ENCODE results near the gene LRWD1. TPM values are rescaled to one million over a fixed set of nuclear protein-coding genes. Genes with fewer than 3 reads are reported as not detected.
"Not testable (repeated sequence)": the region's sequence is repeated elsewhere in the genome, so short reads cannot be mapped to it uniquely, and the experiment has no call there.

LRWD1 gene
- polyA plus RNA-seq, 4 donors: 8.6 to 17.4 (median 13.5) TPM

GRCh38 chr7:102494473-102495149 is 29.8 kb downstream of the LRWD1 start:
- not testable (repeated sequence) for FAIRE-seq; H3K27ac ChIP-seq (ENCODE audit: low read depth in 1 of 3, low read length in 2 of 3); H3K36me3 ChIP-seq (ENCODE audit: control insufficient read depth in 3 of 3, insufficient read depth in 2 of 3, low read depth in 1 of 3, low read length in 3 of 3); H3K4me3 ChIP-seq (ENCODE audit: low read depth in 1 of 3, low read length in 3 of 3); DNase-seq; H3K9me3 ChIP-seq (ENCODE audit: control insufficient read depth in 2 of 2, insufficient read depth in 1 of 2, low read depth in 1 of 2, low read length in 1 of 2); H3K4me1 ChIP-seq (ENCODE audit: control insufficient read depth in 3 of 3, insufficient read depth in 2 of 3, low read depth in 1 of 3, low read length in 2 of 3); H3K27me3 ChIP-seq (ENCODE audit: control insufficient read depth in 3 of 3, insufficient read depth in 3 of 3, low read length in 3 of 3)
- no CpG with 5 or more reads among the region's 67 CpGs for WGBS, 3 donors

GRCh38 chr7:102496861-102497260 is 32.1 kb downstream of the LRWD1 start:
- not testable (repeated sequence) for H3K27me3 ChIP-seq (ENCODE audit: control insufficient read depth in 3 of 3, insufficient read depth in 3 of 3, low read length in 3 of 3); H3K4me3 ChIP-seq (ENCODE audit: low read depth in 1 of 3, low read length in 3 of 3); DNase-seq; H3K27ac ChIP-seq (ENCODE audit: low read depth in 1 of 3, low read length in 2 of 3); H3K9me3 ChIP-seq (ENCODE audit: control insufficient read depth in 2 of 2, insufficient read depth in 1 of 2, low read depth in 1 of 2, low read length in 1 of 2); H3K36me3 ChIP-seq (ENCODE audit: control insufficient read depth in 3 of 3, insufficient read depth in 2 of 3, low read depth in 1 of 3, low read length in 3 of 3); H3K4me1 ChIP-seq (ENCODE audit: control insufficient read depth in 3 of 3, insufficient read depth in 2 of 3, low read depth in 1 of 3, low read length in 2 of 3); FAIRE-seq
- WGBS, 3 donors: 73 to 91% (median 83%) methylated on average over 3 of the region's 10 CpGs

- H3K27ac ChIP-seq (ENCODE audit: low read depth in 1 of 3, low read length in 2 of 3); H3K27me3 ChIP-seq (ENCODE audit: control insufficient read depth in 3 of 3, insufficient read depth in 3 of 3, low read length in 3 of 3); FAIRE-seq; H3K4me1 ChIP-seq (ENCODE audit: control insufficient read depth in 3 of 3, insufficient read depth in 2 of 3, low read depth in 1 of 3, low read length in 2 of 3); H3K36me3 ChIP-seq (ENCODE audit: control insufficient read depth in 3 of 3, insufficient read depth in 2 of 3, low read depth in 1 of 3, low read length in 3 of 3); H3K9me3 ChIP-seq (ENCODE audit: control insufficient read depth in 2 of 2, insufficient read depth in 1 of 2, low read depth in 1 of 2, low read length in 1 of 2); H3K4me3 ChIP-seq (ENCODE audit: low read depth in 1 of 3, low read length in 3 of 3); DNase-seq: not testable (repeated sequence)
- WGBS, 3 donors: 65 to 95% (median 94%) methylated on average over 1 of the region's 5 CpGs
These were observed 32.5 kb downstream of the LRWD1 start for GRCh38 chr7:102497308-102497707.

- not testable (repeated sequence) for H3K27me3 ChIP-seq (ENCODE audit: control insufficient read depth in 3 of 3, insufficient read depth in 3 of 3, low read length in 3 of 3); H3K27ac ChIP-seq (ENCODE audit: low read depth in 1 of 3, low read length in 2 of 3); H3K9me3 ChIP-seq (ENCODE audit: control insufficient read depth in 2 of 2, insufficient read depth in 1 of 2, low read depth in 1 of 2, low read length in 1 of 2); H3K4me1 ChIP-seq (ENCODE audit: control insufficient read depth in 3 of 3, insufficient read depth in 2 of 3, low read depth in 1 of 3, low read length in 2 of 3); H3K4me3 ChIP-seq (ENCODE audit: low read depth in 1 of 3, low read length in 3 of 3); FAIRE-seq; DNase-seq; H3K36me3 ChIP-seq (ENCODE audit: control insufficient read depth in 3 of 3, insufficient read depth in 2 of 3, low read depth in 1 of 3, low read length in 3 of 3)
- WGBS, 3 donors: 91 to 95% (median 95%) methylated on average over 10 to 11 of the region's 16 CpGs
These were observed 33.5 kb downstream of the LRWD1 start for GRCh38 chr7:102498321-102498720.

- not testable (repeated sequence) for H3K9me3 ChIP-seq (ENCODE audit: control insufficient read depth in 2 of 2, insufficient read depth in 1 of 2, low read depth in 1 of 2, low read length in 1 of 2); DNase-seq; H3K27ac ChIP-seq (ENCODE audit: low read depth in 1 of 3, low read length in 2 of 3); H3K36me3 ChIP-seq (ENCODE audit: control insufficient read depth in 3 of 3, insufficient read depth in 2 of 3, low read depth in 1 of 3, low read length in 3 of 3); H3K4me3 ChIP-seq (ENCODE audit: low read depth in 1 of 3, low read length in 3 of 3); H3K27me3 ChIP-seq (ENCODE audit: control insufficient read depth in 3 of 3, insufficient read depth in 3 of 3, low read length in 3 of 3); FAIRE-seq; H3K4me1 ChIP-seq (ENCODE audit: control insufficient read depth in 3 of 3, insufficient read depth in 2 of 3, low read depth in 1 of 3, low read length in 2 of 3)
- WGBS, 3 donors: no CpG with 5 or more reads among the region's 12 CpGs
These were observed 38.4 kb downstream of the LRWD1 start for GRCh38 chr7:102503141-102503540.

GRCh38 chr7:102505298-102506185 is 40.8 kb downstream of the LRWD1 start:
- not testable (repeated sequence) for H3K27ac ChIP-seq (ENCODE audit: low read depth in 1 of 3, low read length in 2 of 3); H3K9me3 ChIP-seq (ENCODE audit: control insufficient read depth in 2 of 2, insufficient read depth in 1 of 2, low read depth in 1 of 2, low read length in 1 of 2); H3K27me3 ChIP-seq (ENCODE audit: control insufficient read depth in 3 of 3, insufficient read depth in 3 of 3, low read length in 3 of 3); H3K36me3 ChIP-seq (ENCODE audit: control insufficient read depth in 3 of 3, insufficient read depth in 2 of 3, low read depth in 1 of 3, low read length in 3 of 3); H3K4me3 ChIP-seq (ENCODE audit: low read depth in 1 of 3, low read length in 3 of 3); FAIRE-seq; DNase-seq; H3K4me1 ChIP-seq (ENCODE audit: control insufficient read depth in 3 of 3, insufficient read depth in 2 of 3, low read depth in 1 of 3, low read length in 2 of 3)
- WGBS, 3 donors: 78 to 83% (median 82%) methylated on average over 4 to 5 of the region's 24 CpGs

- not testable (repeated sequence) for DNase-seq; H3K4me3 ChIP-seq (ENCODE audit: low read depth in 1 of 3, low read length in 3 of 3); H3K27ac ChIP-seq (ENCODE audit: low read depth in 1 of 3, low read length in 2 of 3); H3K27me3 ChIP-seq (ENCODE audit: control insufficient read depth in 3 of 3, insufficient read depth in 3 of 3, low read length in 3 of 3); H3K36me3 ChIP-seq (ENCODE audit: control insufficient read depth in 3 of 3, insufficient read depth in 2 of 3, low read depth in 1 of 3, low read length in 3 of 3); H3K4me1 ChIP-seq (ENCODE audit: control insufficient read depth in 3 of 3, insufficient read depth in 2 of 3, low read depth in 1 of 3, low read length in 2 of 3); FAIRE-seq; H3K9me3 ChIP-seq (ENCODE audit: control insufficient read depth in 2 of 2, insufficient read depth in 1 of 2, low read depth in 1 of 2, low read length in 1 of 2)
- WGBS, 3 donors: 84 to 100% (median 88%) methylated on average over 2 of the region's 8 CpGs
These were observed 42.8 kb downstream of the LRWD1 start for GRCh38 chr7:102507410-102508088.

- not testable (repeated sequence) for H3K4me1 ChIP-seq (ENCODE audit: control insufficient read depth in 3 of 3, insufficient read depth in 2 of 3, low read depth in 1 of 3, low read length in 2 of 3); H3K27me3 ChIP-seq (ENCODE audit: control insufficient read depth in 3 of 3, insufficient read depth in 3 of 3, low read length in 3 of 3); DNase-seq; H3K27ac ChIP-seq (ENCODE audit: low read depth in 1 of 3, low read length in 2 of 3); H3K36me3 ChIP-seq (ENCODE audit: control insufficient read depth in 3 of 3, insufficient read depth in 2 of 3, low read depth in 1 of 3, low read length in 3 of 3); H3K4me3 ChIP-seq (ENCODE audit: low read depth in 1 of 3, low read length in 3 of 3); FAIRE-seq; H3K9me3 ChIP-seq (ENCODE audit: control insufficient read depth in 2 of 2, insufficient read depth in 1 of 2, low read depth in 1 of 2, low read length in 1 of 2)
- WGBS, 3 donors: 65 to 78% (median 74%) methylated on average over 4 to 5 of the region's 8 CpGs
These were observed 45.8 kb downstream of the LRWD1 start for GRCh38 chr7:102510575-102510974.

Data from small intestine (tissue), 7 donors.